D721Med (cell line): ENCODE measurements around the gene MED19.
A peak's percentile ranks its signal among the peaks of the same experiment; 100 is the strongest.

Experiments used
- DNase-seq: peaks from one replicate; pipeline ENCODE4 v3.0.0; 2011; ENCODE audit warnings: low spot score; ENCODE audit not compliant: insufficient read length
- FAIRE-seq: peaks from 2 replicates; lab custom pipeline; 2011; peaks lifted over from hg19 to GRCh38; lab: Jason Lieb, UNC
- CTCF ChIP-seq: IDR thresholded peaks from 2 replicates; pipeline ENCODE4 v1.5.1; 2012; ENCODE audit warnings: mild to moderate bottlenecking, control low read depth; ENCODE audit not compliant: insufficient read depth; ENCODE audit errors: missing control alignments

MED19 gene

GRCh38 chr11:57711414-57712255, at the start of gene MED19:
MED19 (minus strand) TSS chr11:57712215; CDS start chr11:57712179, 36 bp downstream.
- no peak for TF ChIP-seq CTCF
- DNase-seq: no peak
- FAIRE-seq: no peak

GRCh38 chr11:57758174-57758573, 46.2 kb upstream of the MED19 start:
- DNase-seq (no peak), FAIRE-seq (no peak)
- TF ChIP-seq CTCF: no peak

- no peak for DNase-seq
- no peak for TF ChIP-seq CTCF
- FAIRE-seq: no peak
Observed at GRCh38 chr11:57752954-57753353, 40.9 kb upstream of the MED19 start.

- peak; percentile 44 for TF ChIP-seq CTCF
- DNase-seq (no peak), FAIRE-seq (no peak)
Observed at GRCh38 chr11:57751676-57752253, 39.8 kb upstream of the MED19 start, which contains the start of gene BTBD18. BTBD18 (minus strand) TSS chr11:57751819; CDS start chr11:57751188, 631 bp downstream.

GRCh38 chr11:57751176-57751575, 39.2 kb upstream of the MED19 start:
- TF ChIP-seq CTCF: no peak
- FAIRE-seq: no peak
- DNase-seq: no peak

GRCh38 chr11:57746920-57747319, 34.9 kb upstream of the MED19 start:
- DNase-seq: no peak
- no peak for FAIRE-seq
- TF ChIP-seq CTCF: no peak

- FAIRE-seq: no peak
- no peak for TF ChIP-seq CTCF
- no peak for DNase-seq
Observed at GRCh38 chr11:57745206-57745605, 33.2 kb upstream of the MED19 start.
